Astrocyte of the hippocampus (primary cell): ENCODE measurements around the gene MIP.
"Not testable (repeated sequence)": the region's sequence is repeated elsewhere in the genome, so short reads cannot be mapped to it uniquely, and the experiment has no call there.

Source experiments
- DNase-seq: peaks from one replicate; pipeline ENCODE4 v3.0.0; 2011; ENCODE audit warnings: low read depth, low spot score

MIP gene

GRCh38 chr12:56410768-56411167 is 43.7 kb downstream of the MIP start:
- no peak for DNase-seq

- no peak for DNase-seq
Observed at GRCh38 chr12:56408799-56409417, 45.5 kb downstream of the MIP start.

GRCh38 chr12:56404227-56404626 is 50.2 kb downstream of the MIP start:
- DNase-seq, result not testable (repeated sequence)

GRCh38 chr12:56401612-56402011 is 52.8 kb downstream of the MIP start:
- DNase-seq, result not testable (repeated sequence)

- not testable (repeated sequence) for DNase-seq
Observed at GRCh38 chr12:56401125-56401524, 53.3 kb downstream of the MIP start.
